PC-9 (cell line): Measurements from ENCODE around the gene STAG3. TPM values are rescaled to one million over a fixed set of nuclear protein-coding genes. Genes with fewer than 3 reads are reported as not detected.
"Not testable (repeated sequence)": the region's sequence is repeated elsewhere in the genome, so short reads cannot be mapped to it uniquely, and the experiment has no call there.

ENCODE experiments used
- BruUV-seq: library from RNA; stranded (reverse); fragments of 400-500 nt; replicated peaks from 2 replicates; lab custom pipeline; 2021; lab: Mats Ljungman, UMichigan
- CTCF ChIA-PET: fragments of 300-600 bp; sonication (Branson Sonifier 250); formaldehyde crosslinking; loops from one replicate; lab custom pipeline; 2022; ENCODE audit warnings: antibody characterized with exemption; lab: Charles Lee
- POLR2A ChIA-PET: fragments of 300-600 bp; sonication (Branson Sonifier 250); formaldehyde crosslinking; loops from one replicate; lab custom pipeline; 2022; ENCODE audit warnings: antibody characterized with exemption; ENCODE audit not compliant: unreplicated experiment; lab: Charles Lee
- DNase-seq, 2 experiments: peaks; one replicate each; pipeline versions ENCODE4 v3.0.0 to v3.0.0-alpha.2; 2015 to 2022; ENCODE audit warnings: mixed read lengths in 1 of 2
- H2AFZ ChIP-seq: fragments of 200-600 bp; sonication (generic); 2 replicates; pipeline ENCODE4 v1.8.1; 2017; ENCODE audit warnings: antibody characterized with exemption
- H3F3A ChIP-seq: fragments of 200-600 bp; sonication (generic); 2 replicates; pipeline ENCODE4 v1.8.1; 2017; ENCODE audit warnings: antibody characterized with exemption, mild to moderate bottlenecking, low read depth; ENCODE audit not compliant: insufficient read depth
- H3K27ac ChIP-seq: fragments of 200-600 bp; sonication (generic); 2 replicates; pipeline ENCODE4 v1.6.1; 2016; ENCODE audit warnings: mixed run types
- H3K27me3 ChIP-seq: fragments of 200-600 bp; sonication (generic); 2 replicates; pipeline ENCODE4 v1.6.1; 2016; ENCODE audit warnings: low read depth, mixed run types; ENCODE audit not compliant: insufficient read depth
- H3K36me3 ChIP-seq: fragments of 200-600 bp; sonication (generic); 2 replicates; pipeline ENCODE4 v1.6.1; 2016; ENCODE audit warnings: low read depth, mixed run types
- H3K4me1 ChIP-seq: fragments of 200-600 bp; sonication (generic); replicated peaks from 2 replicates; pipeline ENCODE4 v1.6.1; 2016; ENCODE audit warnings: mixed run types; ENCODE audit not compliant: insufficient read depth
- H3K4me2 ChIP-seq: fragments of 200-600 bp; sonication (generic); 2 replicates; pipeline ENCODE4 v1.6.1; 2017; ENCODE audit warnings: mixed run types
- H3K4me3 ChIP-seq: fragments of 200-600 bp; sonication (generic); 2 replicates; pipeline ENCODE4 v1.6.1; 2016; ENCODE audit warnings: mixed run types
- H3K79me2 ChIP-seq: fragments of 200-600 bp; sonication (generic); 2 replicates; pipeline ENCODE4 v1.6.1; 2017; ENCODE audit warnings: low read depth, mixed run types
- H3K9me2 ChIP-seq: fragments of 200-600 bp; sonication (generic); 2 replicates; pipeline ENCODE4 v1.8.1; 2017; ENCODE audit warnings: mild to moderate bottlenecking; ENCODE audit not compliant: insufficient read depth
- H3K9me3 ChIP-seq: fragments of 200-600 bp; sonication (generic); 2 replicates; pipeline ENCODE4 v1.8.1; 2016; ENCODE audit warnings: low read depth; ENCODE audit not compliant: insufficient read depth
- H4K20me1 ChIP-seq: fragments of 200-600 bp; sonication (generic); 2 replicates; pipeline ENCODE4 v1.8.1; 2017; ENCODE audit not compliant: insufficient read depth
- EZH2 ChIP-seq: fragments of 200-600 bp; sonication (generic); IDR thresholded peaks from 2 replicates; pipeline ENCODE4 v1.8.0; 2017; ENCODE audit warnings: antibody characterized with exemption, low read depth
- intact Hi-C: fragments of 100-400 bp; cut with micrococcal nuclease; formaldehyde crosslinking; loops from one replicate; pipeline ENCODE4 v1.10.0; 2022; ENCODE audit not compliant: unreplicated experiment
- total RNA-seq: library from RNA; stranded (reverse); gene quantifications from 2 replicates; pipeline ENCODE4 v1.2.3, GENCODE V29; 2021
- TF ChIP-seq, protein P1 (sequence below): fragments of 200-600 bp; sonication (generic); conservative IDR thresholded peaks from 2 replicates; pipeline ENCODE4 v1.6.1; 2017; ENCODE audit warnings: mixed run types, antibody characterized with exemption, mild to moderate bottlenecking, moderate library complexity

The STAG3 gene
- total RNA-seq, 1 experiment from 2014 or later: 0.83 TPM

DNA sequence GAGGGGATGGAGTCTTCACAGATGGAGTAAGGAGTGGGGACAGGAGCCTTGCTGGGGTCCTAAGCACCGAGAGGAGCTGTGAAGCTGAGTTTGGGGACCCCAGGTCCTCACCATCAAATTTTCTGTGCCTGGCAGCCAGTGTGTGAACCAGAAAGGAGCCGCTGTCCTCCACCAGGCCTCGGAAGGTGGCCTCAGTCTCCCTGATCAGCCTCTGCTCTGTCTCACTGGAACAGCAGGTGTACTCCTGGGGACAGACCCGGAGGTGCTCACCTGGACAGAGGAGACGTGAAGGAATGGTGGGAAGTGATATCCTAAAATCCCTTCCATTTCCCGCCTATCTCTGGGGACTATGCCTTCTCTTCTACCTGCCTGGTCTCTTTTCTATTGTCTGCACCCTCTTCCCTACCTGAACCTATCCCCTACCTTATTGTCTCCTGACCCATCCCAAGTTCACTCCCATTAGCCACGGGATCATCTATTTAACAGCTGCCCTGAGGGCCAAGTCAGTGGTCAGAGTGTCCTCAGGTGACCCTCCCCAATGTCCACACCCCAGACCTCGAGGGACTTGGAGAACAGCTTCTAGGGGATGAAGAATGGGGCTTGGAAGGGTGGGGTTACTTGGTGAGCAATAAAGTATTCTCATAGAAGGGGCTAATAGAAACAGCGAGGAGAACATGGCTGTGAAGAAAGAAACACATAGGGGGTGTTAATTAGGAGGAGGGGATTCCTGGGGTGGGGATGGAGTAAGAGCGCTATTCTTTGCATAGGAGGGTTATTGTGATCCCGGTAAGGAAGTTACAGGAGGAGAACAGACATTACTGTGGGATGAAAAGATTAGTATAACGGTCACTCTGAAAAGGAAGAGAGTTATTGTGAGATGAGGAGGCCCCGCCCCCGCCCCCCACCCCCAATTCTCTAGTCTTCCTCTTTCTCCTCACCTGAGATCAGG lies 1.3 kb upstream of the STAG3 start:
- H3K9me3 ChIP-seq: no peaks in the 10 kb centered on the region
- H3K79me2 ChIP-seq: no peaks in the 10 kb centered on the region
- intact Hi-C loops: no loop called here
- no peak overlapping the region for H3K27ac ChIP-seq
- POLR2A ChIA-PET: interaction anchor here (0.6 kb wide), 3 partner anchors 28 to 504 kb away, joined by 3 to 8 read pairs (median 5); partner anchors contain the start of gene LAMTOR4
- H3K4me3 ChIP-seq: peak overlapping the region; percentile 88
- H3K36me3 ChIP-seq: no peaks in the 10 kb centered on the region
- H2AFZ ChIP-seq: peak overlapping the region; percentile 88
- BruUV-seq: TSS peak; percentile 67
- no peaks in the 10 kb centered on the region; the same call in 1 of the 2 replicates for H3K27me3 ChIP-seq
- TF ChIP-seq, protein P1, sequence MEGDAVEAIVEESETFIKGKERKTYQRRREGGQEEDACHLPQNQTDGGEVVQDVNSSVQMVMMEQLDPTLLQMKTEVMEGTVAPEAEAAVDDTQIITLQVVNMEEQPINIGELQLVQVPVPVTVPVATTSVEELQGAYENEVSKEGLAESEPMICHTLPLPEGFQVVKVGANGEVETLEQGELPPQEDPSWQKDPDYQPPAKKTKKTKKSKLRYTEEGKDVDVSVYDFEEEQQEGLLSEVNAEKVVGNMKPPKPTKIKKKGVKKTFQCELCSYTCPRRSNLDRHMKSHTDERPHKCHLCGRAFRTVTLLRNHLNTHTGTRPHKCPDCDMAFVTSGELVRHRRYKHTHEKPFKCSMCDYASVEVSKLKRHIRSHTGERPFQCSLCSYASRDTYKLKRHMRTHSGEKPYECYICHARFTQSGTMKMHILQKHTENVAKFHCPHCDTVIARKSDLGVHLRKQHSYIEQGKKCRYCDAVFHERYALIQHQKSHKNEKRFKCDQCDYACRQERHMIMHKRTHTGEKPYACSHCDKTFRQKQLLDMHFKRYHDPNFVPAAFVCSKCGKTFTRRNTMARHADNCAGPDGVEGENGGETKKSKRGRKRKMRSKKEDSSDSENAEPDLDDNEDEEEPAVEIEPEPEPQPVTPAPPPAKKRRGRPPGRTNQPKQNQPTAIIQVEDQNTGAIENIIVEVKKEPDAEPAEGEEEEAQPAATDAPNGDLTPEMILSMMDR: no peak
- no peak for TF ChIP-seq EZH2
- CTCF ChIA-PET: interaction anchor here (0.5 kb wide), 1 partner anchor 45 kb away, joined by 10 read pairs; no protein-coding TSS in a partner anchor
- H3F3A ChIP-seq: peaks cover 2% of the 10 kb centered on the region; the same call in 1 of the 2 replicates
- no peaks in the 10 kb centered on the region for H3K9me2 ChIP-seq
- no peaks in the 10 kb centered on the region for H4K20me1 ChIP-seq
- no peak for DNase-seq
- H3K4me2 ChIP-seq: peak overlapping the region; percentile 100
- H3K4me1 ChIP-seq: 0 out of 2 replicates have a peak, but pooled peaks cover 6% of the 10 kb centered on the region

DNA sequence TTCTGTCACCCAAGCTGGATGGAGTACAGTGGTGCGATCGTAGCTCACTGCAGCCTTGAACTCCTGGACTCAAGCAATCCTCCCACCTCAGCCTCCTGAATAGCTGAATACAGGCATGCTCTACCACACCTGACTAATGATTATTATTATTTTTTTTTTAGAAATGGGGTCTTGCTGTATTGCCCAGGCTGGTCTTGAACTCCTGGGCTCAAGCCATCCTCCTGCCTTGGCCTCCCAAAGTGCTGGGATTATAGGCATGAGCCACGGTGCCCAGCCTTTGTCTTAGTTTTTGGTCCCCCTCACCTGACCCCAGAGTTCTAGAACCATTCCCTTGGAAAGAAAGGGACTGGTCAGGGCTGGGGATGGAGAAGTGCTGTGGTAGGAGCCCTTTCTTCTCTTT lies 2.4 kb downstream of the STAG3 start:
- POLR2A ChIA-PET, H3F3A ChIP-seq, H3K79me2 ChIP-seq, H3K4me2 ChIP-seq, H2AFZ ChIP-seq, H3K27me3 ChIP-seq, intact Hi-C loops, H3K4me1 ChIP-seq, H3K36me3 ChIP-seq, H3K27ac ChIP-seq, BruUV-seq, DNase-seq, H4K20me1 ChIP-seq, H3K9me2 ChIP-seq, H3K4me3 ChIP-seq, H3K9me3 ChIP-seq: not testable (repeated sequence)
- CTCF ChIA-PET: interaction anchor here (0.7 kb wide), 1 partner anchor 20 kb away, joined by 6 read pairs; no protein-coding TSS in a partner anchor

DNA sequence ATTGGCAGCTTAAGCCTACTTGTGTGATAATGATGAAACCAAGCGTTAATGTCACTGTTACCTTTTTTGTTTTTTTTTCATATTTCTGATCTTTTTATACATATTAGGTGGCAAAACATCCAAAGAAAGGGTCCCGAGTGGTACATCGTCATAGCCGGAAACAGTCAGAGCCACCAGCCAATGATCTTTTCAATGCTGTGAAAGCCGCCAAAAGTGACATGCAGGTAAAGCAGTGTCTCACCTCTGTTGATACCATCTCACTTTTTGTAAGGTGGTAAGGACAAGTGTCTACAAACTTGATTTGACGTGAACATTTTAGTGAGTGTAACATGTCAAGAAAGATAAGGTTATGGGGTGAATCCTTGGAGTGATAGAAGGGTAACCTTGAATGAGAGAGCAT lies 4.9 kb downstream of the STAG3 start:
- H3F3A ChIP-seq, H3K4me2 ChIP-seq, H2AFZ ChIP-seq, H3K27ac ChIP-seq, H3K36me3 ChIP-seq, H3K4me1 ChIP-seq, intact Hi-C loops, H4K20me1 ChIP-seq, H3K27me3 ChIP-seq, H3K4me3 ChIP-seq, H3K9me3 ChIP-seq, H3K79me2 ChIP-seq, POLR2A ChIA-PET, DNase-seq, H3K9me2 ChIP-seq, BruUV-seq, CTCF ChIA-PET: not testable (repeated sequence)

DNA sequence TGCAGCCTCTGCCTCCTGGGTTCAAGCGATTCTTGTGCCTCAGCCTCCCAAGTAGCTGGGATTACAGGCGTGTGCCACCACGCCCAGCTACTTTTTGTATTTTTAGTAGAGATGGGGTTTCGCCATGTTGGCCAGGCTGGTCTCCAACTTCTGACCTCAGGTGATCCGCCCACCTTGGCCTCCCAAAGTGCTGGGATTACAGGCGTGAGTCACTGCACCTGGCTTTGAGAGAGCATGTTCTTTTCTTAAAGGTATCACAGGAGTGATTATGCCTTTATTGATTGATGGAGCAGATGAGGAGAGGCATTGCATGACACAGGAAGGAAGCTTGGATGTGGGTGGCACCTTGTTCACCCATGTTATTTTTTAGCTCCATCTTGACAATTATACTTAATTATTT lies 5.4 kb downstream of the STAG3 start:
- H3K36me3 ChIP-seq, DNase-seq, H3K79me2 ChIP-seq, H3K27ac ChIP-seq, H3K4me1 ChIP-seq, H3K9me2 ChIP-seq, H3K4me3 ChIP-seq, POLR2A ChIA-PET, H3K27me3 ChIP-seq, intact Hi-C loops, CTCF ChIA-PET, H3F3A ChIP-seq, H2AFZ ChIP-seq, H3K4me2 ChIP-seq, BruUV-seq, H4K20me1 ChIP-seq, H3K9me3 ChIP-seq: not testable (repeated sequence)
